GM21786 (cell line): ENCODE results near the gene CCDC170.
"Not testable (repeated sequence)": the region's sequence is repeated elsewhere in the genome, so short reads cannot be mapped to it uniquely, and the experiment has no call there.

Source experiments
- ATAC-seq: cut with Tn5 transposase; IDR thresholded peaks from one replicate; pipeline ENCODE4 v1.9.1; 2021; ENCODE audit not compliant: unreplicated experiment

Gene CCDC170

DNA sequence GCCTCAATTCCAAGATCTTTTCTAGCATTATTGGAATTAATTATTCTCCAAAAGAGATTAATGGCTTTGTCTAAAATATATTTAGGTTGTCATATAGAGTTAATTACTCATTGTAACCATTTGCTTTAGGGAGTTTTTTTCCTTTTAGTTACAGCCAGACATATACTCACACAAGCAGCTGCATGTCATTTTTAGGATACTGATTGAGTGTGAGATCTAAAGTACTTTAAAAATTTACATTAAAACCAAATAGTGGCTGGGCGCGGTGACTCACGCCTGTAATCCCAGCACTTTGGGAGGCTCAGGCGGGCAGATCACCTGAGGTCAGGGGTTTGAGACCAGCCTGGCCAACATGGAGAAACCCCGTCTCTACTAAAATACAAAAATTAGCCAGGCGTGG is 51.1 kb downstream of the CCDC170 start:
- ATAC-seq = not testable (repeated sequence)

DNA sequence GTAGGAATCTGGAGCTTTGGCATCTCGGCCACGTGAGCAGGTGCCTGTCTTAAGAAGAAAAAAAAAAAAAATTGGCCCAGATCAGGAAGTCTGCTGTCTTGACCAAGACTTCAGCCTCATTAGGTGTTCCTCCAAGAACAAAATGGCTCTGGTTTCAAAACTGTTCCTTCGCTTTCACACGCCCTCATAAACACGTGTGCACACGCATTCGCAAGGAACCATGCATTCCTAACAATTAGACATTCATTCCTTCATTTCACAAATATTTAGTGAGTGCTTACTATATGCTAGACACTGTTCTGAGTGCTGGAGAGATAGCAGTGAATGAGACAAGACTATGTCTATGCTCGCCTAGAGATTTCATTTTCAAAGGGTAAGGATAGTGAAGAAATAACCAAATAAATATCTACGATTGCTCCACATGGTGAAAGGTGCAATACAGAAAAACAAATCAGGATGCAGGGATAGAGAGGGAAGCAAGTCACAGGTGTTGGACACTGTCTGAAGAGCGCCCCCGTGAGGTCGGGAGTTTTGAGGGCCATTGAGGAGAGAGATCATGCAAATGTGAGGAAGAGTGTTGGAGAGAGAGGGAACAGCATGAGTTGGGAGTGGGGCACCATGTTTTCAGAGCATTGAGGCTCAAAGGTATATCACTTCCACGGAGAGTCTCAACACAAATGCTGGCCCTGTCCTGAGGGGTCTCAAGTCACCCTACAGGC is 53.3 kb downstream of the CCDC170 start:
- ATAC-seq = no peak

DNA sequence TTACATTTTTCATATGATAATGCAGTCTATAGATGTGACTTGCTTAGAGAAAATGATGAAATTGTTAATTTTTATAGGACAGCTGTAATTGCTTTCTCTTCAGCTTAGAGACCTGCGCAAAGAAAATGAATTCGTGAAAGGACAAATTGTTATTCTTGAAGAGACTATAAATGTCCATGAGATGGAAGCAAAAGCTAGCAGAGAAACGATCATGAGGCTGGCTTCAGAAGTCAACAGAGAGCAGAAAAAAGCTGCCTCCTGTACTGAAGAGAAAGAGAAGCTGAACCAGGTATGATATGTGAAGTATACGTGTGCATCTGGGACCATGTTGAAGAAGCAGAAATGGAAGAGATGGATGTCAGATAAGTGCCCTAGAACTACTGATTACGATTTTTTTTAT is 54.4 kb downstream of the CCDC170 start:
- ATAC-seq = no peak

DNA sequence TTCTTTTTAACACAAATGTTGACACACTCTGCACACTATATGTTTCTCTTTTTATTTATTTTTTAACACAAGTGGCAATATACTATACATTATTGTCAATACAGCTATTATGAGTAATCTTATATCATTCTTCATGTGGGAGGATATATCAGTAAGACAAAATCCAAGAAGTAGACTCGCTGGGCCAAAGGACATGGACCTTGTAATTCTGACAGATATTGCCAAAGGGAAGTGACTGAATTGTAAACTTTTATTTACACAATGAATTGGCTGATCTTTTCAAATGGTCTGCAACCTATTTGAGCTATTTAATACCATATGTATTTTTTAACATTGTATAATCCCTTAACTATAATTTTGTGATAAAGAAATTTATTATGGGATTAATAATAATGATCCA is 56.0 kb downstream of the CCDC170 start:
- no peak for ATAC-seq

DNA sequence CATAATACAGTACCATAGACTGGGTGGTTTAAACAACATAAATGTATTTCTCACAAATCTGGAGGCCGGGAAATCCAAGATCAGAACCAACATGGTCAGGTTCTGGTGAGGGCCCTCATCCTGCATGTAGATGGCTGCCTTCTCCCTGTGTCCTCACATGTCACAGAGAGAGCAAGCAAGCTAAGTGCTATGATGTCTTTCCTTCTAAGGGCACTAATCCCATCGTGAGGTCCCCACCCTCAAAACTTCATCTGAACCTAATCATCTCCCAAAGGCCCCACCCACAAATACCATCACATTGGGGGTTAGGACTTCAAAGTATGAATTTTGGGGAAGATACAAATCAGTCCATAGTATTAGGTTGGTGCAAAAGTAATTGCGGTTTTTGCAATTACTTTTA is 56.8 kb downstream of the CCDC170 start:
- no peak for ATAC-seq

DNA sequence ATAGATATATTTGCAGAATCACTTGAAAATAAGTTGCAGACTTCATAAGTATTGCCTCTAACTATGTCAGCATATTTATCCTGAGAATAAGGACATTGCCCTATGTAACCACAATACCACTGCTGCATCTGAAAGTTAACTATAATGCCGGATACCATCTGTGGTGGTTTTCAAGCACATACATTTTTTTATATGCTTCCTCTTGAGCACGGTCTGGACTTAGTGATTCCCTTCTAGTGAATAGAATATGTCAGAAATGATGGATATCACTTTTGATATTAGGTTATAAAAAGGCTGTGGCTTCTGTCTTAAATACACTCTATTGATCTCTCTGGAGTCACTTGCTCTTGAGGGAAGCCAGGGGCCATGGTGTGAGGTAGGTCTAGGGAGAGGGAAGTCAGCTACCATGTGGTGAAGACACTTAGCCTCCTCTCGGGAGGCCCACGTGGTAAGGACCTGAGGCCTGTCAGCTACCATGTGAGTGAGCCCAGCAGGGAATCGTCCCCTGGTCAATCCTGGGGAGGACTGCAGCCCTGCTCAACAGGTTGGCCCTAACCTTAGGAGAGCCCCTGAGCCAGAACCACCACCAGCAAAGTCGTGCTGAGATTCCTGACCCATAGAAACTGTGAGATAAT is 57.5 kb downstream of the CCDC170 start:
- no peak for ATAC-seq

GRCh38 chr6:151553416-151554165 is 59.8 kb downstream of the CCDC170 start:
- no peak for ATAC-seq

- ATAC-seq = no peak
Observed at GRCh38 chr6:151561238-151561637, 67.4 kb downstream of the CCDC170 start.

DNA sequence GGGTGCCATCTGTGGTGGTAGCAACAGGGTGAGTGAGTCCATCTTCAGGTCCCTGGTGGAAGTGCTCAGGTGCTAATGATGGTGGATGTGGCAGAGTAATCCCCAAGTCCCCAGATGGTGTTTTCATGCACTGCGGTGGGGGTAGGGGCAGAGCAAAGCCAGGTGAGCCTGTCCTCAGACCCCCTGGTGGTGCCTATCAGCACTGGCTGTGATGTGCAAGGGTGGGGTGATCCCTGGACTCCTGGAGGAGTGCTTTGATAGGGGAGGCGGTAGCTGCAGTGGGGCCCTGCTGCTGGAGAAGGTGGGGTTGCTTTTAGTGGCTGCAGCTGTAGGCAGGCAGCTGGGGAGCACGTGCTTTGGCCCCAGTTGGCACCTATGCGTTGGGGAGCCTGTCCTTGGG is 70.8 kb downstream of the CCDC170 start:
- no peak for ATAC-seq

DNA sequence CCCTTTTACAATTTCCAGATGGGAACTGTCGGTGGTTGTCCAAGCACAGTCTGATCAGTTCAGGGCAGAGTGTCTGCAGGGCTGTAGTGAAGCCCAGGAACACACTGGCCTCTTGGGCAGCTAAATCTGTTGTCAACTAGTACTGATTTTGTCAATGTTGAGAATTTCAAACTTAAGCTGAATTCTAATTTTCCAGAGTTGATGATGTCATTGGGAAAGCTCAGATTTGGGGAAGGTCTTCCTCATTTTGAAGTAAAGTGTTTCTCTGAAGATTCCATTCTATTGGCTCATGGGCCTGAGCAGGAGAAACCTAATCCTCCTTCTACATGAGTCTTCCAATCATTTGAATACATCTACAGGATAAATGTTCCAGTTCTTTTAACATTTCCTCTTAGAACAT is 72.1 kb downstream of the CCDC170 start:
- ATAC-seq = no peak

DNA sequence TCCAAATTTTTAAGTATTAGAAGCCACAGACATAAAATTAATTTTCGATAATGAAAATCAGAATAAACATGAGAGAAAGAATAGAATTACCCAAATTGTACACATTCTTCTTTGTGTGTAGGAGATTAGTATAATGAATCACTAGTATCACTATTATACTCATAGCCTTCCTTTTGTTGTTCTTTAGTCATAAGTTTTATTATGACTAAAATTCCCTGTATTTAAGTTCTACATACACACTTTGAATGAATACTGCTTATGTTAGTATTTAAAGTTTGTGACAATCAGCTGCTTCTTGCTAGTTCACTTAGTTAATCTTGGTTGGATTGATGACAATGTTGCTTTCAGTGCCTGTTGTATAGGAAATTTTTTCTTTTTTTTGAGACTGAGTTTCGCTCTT is 72.7 kb downstream of the CCDC170 start:
- ATAC-seq = no peak

- no peak for ATAC-seq
Observed at GRCh38 chr6:151576633-151577032, 82.8 kb downstream of the CCDC170 start.

GRCh38 chr6:151577257-151577656 is 83.4 kb downstream of the CCDC170 start:
- ATAC-seq = no peak

DNA sequence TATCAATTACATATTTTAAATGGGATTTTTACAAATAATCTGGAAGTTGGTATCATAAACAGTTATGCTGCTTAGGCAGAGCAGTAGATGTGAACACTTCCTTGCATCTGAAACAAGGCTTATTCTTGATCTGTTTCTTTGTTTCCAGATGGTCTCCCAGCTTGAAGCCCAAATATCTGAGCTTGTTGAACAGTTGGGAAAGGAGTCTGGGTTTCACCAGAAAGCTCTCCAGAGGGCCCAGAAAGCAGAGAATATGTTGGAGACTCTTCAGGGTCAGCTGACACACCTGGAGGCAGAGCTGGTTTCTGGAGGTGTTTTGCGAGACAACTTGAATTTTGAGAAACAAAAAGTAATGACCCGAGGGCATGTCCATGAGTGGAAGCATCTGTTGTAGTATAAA is 91.9 kb downstream of the CCDC170 start:
- ATAC-seq = no peak

- no peak for ATAC-seq
Observed at GRCh38 chr6:151589667-151590066, 95.8 kb downstream of the CCDC170 start.

DNA sequence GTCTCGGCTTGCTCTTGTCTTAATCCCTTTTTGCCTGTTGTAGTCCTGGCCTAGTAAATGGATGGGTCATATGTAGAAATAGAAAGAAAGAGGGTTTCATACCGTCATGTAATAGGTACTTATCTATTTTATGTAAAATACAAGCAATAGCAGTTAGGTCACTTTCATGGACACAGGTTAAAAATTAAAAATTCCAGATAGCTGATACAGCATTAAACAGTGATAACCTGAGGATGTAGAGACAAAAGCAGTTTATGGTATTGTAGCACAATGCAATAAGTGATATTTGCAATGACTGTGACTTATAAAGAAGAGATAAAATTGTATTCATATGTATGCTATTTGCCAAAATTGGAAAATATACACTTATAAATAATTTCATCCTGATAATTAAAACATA is 96.9 kb downstream of the CCDC170 start:
- no peak for ATAC-seq

DNA sequence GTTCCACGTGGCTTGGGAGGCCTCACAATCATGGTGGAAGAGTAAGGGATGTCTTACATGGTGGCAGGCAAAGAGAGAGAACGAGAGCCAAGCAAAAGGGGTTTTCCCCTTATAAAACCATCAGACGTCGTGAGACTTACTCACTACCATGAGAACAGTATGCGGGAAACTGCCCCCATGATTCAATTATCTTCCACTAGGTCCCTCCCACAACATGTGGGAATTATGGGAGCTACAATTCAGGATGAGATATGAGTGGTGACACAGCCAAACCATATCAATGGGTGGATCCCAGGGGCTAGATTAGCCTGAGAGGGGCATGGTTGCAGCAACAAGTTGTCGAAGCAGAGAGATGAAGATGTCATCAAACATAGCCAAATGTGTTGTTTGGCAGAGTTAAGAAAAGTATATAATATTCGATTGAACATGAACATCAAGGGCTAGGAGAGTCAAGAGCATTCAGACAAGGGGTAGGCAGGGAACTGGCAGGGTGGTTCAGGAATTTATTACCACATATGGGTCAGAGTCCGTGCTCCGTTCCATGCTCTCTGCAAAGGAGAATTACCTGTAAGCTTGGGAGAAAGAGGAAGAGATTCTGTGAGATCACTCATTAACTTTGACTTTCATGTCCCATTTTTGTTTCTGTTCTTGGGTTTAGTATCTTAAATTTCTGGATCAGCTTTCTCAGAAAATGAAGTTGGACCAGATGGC is 98.8 kb downstream of the CCDC170 start:
- ATAC-seq = no peak

DNA sequence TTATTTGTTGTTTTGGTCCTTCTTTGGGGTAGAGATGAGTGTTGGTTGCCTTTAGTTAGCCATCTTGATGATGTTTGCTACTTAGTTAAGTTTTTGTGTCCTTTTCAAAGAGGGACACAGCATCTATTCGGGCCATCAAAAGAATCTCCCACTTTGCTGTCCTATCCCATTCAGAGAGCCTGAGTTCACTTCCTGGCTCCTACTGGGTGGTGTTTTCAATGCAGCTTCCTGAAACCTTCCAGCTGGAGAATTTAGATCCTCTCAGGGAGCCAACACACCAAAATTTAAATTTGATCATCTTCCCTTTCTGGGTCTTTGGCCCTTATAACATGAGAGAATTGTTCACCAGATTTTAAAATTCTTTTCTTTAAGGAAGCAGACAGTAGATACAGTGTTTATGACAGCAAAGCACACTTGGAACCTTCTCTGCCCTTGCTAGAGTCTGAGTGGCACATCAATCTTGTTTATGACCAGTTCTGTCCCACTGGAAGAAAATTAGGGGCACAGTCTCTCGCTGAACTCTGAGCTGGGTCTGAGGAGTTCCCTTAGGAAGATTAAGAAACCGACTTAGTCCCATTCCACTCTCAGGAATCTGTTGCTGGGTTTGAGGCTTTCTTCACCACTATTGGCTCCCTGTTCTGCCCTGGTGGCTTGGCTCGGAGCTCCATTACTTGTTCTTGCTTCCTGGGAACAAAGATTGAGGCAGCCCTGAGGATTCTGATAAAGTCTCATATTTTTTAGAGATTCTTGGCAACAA is 115.5 kb downstream of the CCDC170 start:
- no peak for ATAC-seq

DNA sequence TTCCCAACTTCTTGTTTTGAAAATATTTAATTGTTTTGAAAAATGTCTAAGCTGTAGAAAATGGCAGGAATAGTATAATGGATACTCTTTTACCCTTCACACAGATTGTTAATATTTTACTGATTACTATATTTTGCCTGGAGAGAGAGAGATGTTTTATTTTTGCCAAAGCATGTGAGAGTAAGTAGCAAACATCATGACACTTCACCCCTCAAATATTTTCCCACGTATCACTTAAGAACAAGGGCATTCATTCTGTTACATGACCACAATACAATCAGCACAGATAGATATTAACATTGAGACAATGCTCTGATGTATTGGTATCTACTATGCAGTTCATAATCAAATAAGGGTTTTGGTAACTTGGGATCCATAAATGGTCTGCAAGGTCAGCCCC is 116.5 kb downstream of the CCDC170 start:
- no peak for ATAC-seq

DNA sequence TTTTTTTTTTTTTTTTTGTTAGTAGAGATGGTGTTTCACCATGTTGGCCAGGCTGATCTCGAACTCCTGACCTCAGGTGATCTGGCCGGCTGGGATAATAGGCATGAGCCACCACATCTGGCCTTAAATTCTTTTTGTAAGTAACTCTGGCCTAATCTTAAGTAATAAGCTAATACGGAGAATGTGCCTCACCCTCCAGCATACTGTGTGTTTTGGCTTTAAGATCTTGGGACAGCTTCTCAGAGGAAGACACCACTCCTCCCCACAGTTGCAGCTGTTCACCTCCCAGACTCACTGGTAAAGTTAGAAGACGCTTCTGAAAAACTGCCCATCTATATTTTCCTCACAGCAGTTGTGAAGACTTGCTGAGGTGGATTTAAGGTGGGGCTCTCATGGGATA is 120.8 kb downstream of the CCDC170 start:
- ATAC-seq = no peak

DNA sequence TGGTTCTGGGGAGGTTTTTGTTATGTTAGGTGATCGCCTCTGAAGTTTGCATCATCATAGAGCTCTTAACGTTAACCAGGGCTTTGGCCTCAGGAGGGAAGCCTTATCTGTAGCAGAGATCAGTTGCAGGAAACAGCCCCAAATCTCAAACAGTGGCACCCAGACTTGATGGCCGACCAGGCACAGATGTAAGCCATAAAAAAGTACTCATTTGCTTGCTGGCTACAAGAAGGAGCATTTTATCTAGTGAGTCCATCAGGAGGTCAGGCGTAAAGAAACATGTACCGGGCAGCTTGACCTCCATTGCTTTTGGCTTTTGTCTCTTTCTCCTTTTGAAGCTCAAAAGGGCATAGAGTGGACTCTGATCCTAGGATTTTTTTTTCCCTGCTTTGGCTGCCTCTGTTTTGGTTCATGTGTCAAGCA is 122.3 kb downstream of the CCDC170 start:
- ATAC-seq = no peak
